ENCODE data around the gene RUNX3.

Gene RUNX3

GRCh38 chr1:24859063-24860010, 70.7 kb downstream of the RUNX3 start (continued):
- peak; percentile 72 for TF ChIP-seq ZNF518A (tag by site-specific recombination; conservative IDR thresholded peaks at IDR 0.05; ENCODE audit: low read depth)
- TF ChIP-seq ZNF514 (tag by site-specific recombination; IDR thresholded peaks at IDR 0.05) = no peak
- no peak for TF ChIP-seq GLIS2 (tag by site-specific recombination; IDR thresholded peaks at IDR 0.05)
- TF ChIP-seq, protein P1, sequence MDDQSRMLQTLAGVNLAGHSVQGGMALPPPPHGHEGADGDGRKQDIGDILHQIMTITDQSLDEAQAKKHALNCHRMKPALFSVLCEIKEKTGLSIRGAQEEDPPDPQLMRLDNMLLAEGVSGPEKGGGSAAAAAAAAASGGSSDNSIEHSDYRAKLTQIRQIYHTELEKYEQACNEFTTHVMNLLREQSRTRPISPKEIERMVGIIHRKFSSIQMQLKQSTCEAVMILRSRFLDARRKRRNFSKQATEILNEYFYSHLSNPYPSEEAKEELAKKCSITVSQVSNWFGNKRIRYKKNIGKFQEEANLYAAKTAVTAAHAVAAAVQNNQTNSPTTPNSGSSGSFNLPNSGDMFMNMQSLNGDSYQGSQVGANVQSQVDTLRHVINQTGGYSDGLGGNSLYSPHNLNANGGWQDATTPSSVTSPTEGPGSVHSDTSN (CRISPR knock-in tag; IDR thresholded peaks at IDR 0.05) = no peak
- peak; percentile 57 for TF ChIP-seq ZNF426 (tag by site-specific recombination; IDR thresholded peaks at IDR 0.05)
- no peak for TF ChIP-seq ZNF211 (tag by site-specific recombination; IDR thresholded peaks at IDR 0.05; ENCODE audit: low read depth)
- TF ChIP-seq SP3 (tag by site-specific recombination; IDR thresholded peaks at IDR 0.05) = no peak
- TF ChIP-seq ZNF623 (tag by site-specific recombination; IDR thresholded peaks at IDR 0.05) = peak; percentile 53
- TF ChIP-seq SALL2 (tag by site-specific recombination; IDR thresholded peaks at IDR 0.05; ENCODE audit: borderline replicate concordance) = no peak
- no peak for TF ChIP-seq ZFP69B (tag by site-specific recombination; IDR thresholded peaks at IDR 0.05)
- no peak; the same call in 1 of the 2 replicates for TF ChIP-seq GLI2 (tag by site-specific recombination; IDR thresholded peaks at IDR 0.05; ENCODE audit: borderline replicate concordance, low read depth)
- no peak for TF ChIP-seq ZNF335 (tag by site-specific recombination; conservative IDR thresholded peaks at IDR 0.05)
- TF ChIP-seq ZNF404 (tag by site-specific recombination; IDR thresholded peaks at IDR 0.05) = no peak
- TF ChIP-seq ZSCAN30 (tag by site-specific recombination; IDR thresholded peaks at IDR 0.05) = no peak
- TF ChIP-seq ZNF558 (tag by site-specific recombination; IDR thresholded peaks at IDR 0.05) = 0 out of 2 replicates have a peak, but pooled peaks have one; percentile 30
- peak; percentile 65 for TF ChIP-seq ZNF266 (tag by site-specific recombination; IDR thresholded peaks at IDR 0.05; ENCODE audit: low read depth)
- no peak for TF ChIP-seq ZFP3 (tag by site-specific recombination; IDR thresholded peaks at IDR 0.05; ENCODE audit: low read depth)
- TF ChIP-seq ZNF670 (tag by site-specific recombination; IDR thresholded peaks at IDR 0.05; ENCODE audit: low read depth) = no peak
- peak; percentile 37; the same call in 1 of the 2 replicates for TF ChIP-seq ZBTB8A (tag by site-specific recombination; IDR thresholded peaks at IDR 0.05)
- TF ChIP-seq ZNF155 (tag by site-specific recombination; IDR thresholded peaks at IDR 0.05) = no peak
- peak; percentile 36 for TF ChIP-seq ZNF555 (tag by site-specific recombination; conservative IDR thresholded peaks at IDR 0.05)
- no peak for TF ChIP-seq ZNF350 (tag by site-specific recombination; IDR thresholded peaks at IDR 0.05)
- TF ChIP-seq SETDB1 (IDR thresholded peaks at IDR 0.05; ENCODE audit: insufficient read length, low read length) = no peak
- no peak for TF ChIP-seq ZBTB6 (tag by site-specific recombination; IDR thresholded peaks at IDR 0.05)
- TF ChIP-seq ZNF660 (tag by site-specific recombination; IDR thresholded peaks at IDR 0.05) = no peak
- no peak for TF ChIP-seq ZNF146 (tag by site-specific recombination; IDR thresholded peaks at IDR 0.05)
- TF ChIP-seq ZNF157 (tag by site-specific recombination; IDR thresholded peaks at IDR 0.05) = no peak
- TF ChIP-seq, protein P2, sequence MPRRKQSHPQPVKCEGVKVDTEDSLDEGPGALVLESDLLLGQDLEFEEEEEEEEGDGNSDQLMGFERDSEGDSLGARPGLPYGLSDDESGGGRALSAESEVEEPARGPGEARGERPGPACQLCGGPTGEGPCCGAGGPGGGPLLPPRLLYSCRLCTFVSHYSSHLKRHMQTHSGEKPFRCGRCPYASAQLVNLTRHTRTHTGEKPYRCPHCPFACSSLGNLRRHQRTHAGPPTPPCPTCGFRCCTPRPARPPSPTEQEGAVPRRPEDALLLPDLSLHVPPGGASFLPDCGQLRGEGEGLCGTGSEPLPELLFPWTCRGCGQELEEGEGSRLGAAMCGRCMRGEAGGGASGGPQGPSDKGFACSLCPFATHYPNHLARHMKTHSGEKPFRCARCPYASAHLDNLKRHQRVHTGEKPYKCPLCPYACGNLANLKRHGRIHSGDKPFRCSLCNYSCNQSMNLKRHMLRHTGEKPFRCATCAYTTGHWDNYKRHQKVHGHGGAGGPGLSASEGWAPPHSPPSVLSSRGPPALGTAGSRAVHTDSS (tag by site-specific recombination; IDR thresholded peaks at IDR 0.05) = no peak
- no peak for TF ChIP-seq ZBTB17 (tag by site-specific recombination; IDR thresholded peaks at IDR 0.05)
- TF ChIP-seq ZNF48 (tag by site-specific recombination; IDR thresholded peaks at IDR 0.05) = no peak
- TF ChIP-seq ZNF664 (tag by site-specific recombination; IDR thresholded peaks at IDR 0.05) = no peak
- no peak for TF ChIP-seq ZNF658 (tag by site-specific recombination; IDR thresholded peaks at IDR 0.05)

All from HEK293 (cell line).